H1 (cell line): ENCODE data around the gene P3H2.

Experiments used
- ATF2 ChIP-seq: IDR thresholded peaks from 2 replicates; pipeline ENCODE4 v1.6.1; 2012; ENCODE audit warnings: low read length, inconsistent platforms
- CTBP2 ChIP-seq: IDR thresholded peaks from 2 replicates; pipeline ENCODE4 v1.7.0; 2011; ENCODE audit warnings: borderline replicate concordance, mild to moderate bottlenecking, moderate library complexity, mixed read lengths, low read length; ENCODE audit not compliant: insufficient read depth, insufficient read length
- EZH2 ChIP-seq: fragments of 200-600 bp; sonication (generic); IDR thresholded peaks from 2 replicates; pipeline ENCODE4 v1.7.1; 2012; ENCODE audit warnings: low read depth, mild to moderate bottlenecking, moderate library complexity, low read length, inconsistent platforms; ENCODE audit not compliant: severe bottlenecking
- JUND ChIP-seq: IDR thresholded peaks from 2 replicates; pipeline ENCODE4 v1.6.1; 2011; ENCODE audit warnings: mild to moderate bottlenecking, improper control_type of control experiment, low read length
- KDM5A ChIP-seq: fragments of 200-600 bp; IDR thresholded peaks from 2 replicates; pipeline ENCODE4 v1.7.1; 2012; ENCODE audit warnings: mild to moderate bottlenecking, low read length, inconsistent platforms, mixed read lengths
- POLR2A ChIP-seq, 2 experiments: IDR thresholded peaks; 1 replicate in 1 of 2; 2 replicates in 1 of 2; pipeline ENCODE4 v1.6.1; 2011; ENCODE audit warnings: low read depth in 2 of 2, low read length in 2 of 2, mild to moderate bottlenecking in 2 of 2; ENCODE audit errors: control extremely low read depth in 1 of 2
- POLR2AphosphoS5 ChIP-seq: IDR thresholded peaks from 2 replicates; pipeline ENCODE4 v1.6.1; 2011; ENCODE audit warnings: low read depth, low read length
- SP4 ChIP-seq: IDR thresholded peaks from 2 replicates; pipeline ENCODE4 v1.6.1; 2012; ENCODE audit warnings: low read length, inconsistent platforms
- TF ChIP-seq, protein P1 (sequence below), 3 experiments: IDR thresholded peaks; 1 replicate in 2 of 3; 2 replicates in 1 of 3; pipeline versions ENCODE4 v1.5.1 to v1.6.1; 2011; ENCODE audit warnings: low read length in 3 of 3, mild to moderate bottlenecking in 3 of 3, inconsistent platforms in 2 of 3, low read depth in 1 of 3, moderate library complexity in 1 of 3; ENCODE audit not compliant: insufficient read depth in 1 of 3; ENCODE audit errors: control extremely low read depth in 1 of 3
- TF ChIP-seq, protein P2 (sequence below): fragments of 300-600 bp; sonication (generic); IDR thresholded peaks from 2 replicates; pipeline ENCODE4 v1.7.1; 2012; ENCODE audit warnings: low read length, moderate library complexity, mild to moderate bottlenecking, inconsistent platforms; ENCODE audit not compliant: insufficient replicate concordance

DNA sequence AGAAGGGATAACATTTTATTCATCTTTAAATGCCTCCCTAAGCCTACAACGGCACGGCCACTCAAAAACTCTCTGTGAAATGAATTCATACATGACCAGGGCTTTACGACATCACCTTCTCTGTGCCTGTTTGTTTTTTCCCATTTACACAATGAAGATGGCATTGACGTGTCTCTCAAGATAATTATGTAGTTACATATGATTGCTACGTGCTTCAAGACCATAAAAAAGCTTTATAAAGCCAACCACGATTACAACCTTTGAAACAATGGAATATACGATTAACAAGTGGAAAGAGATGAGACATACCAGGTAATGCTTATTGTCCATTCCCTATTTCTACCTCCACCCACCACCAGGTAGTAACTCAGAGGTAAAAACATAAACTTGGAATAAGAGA is 168.4 kb downstream of the P3H2 start:
- TF ChIP-seq CTBP2 (no peak), ATF2 (no peak), POLR2A (IDR thresholded peaks at IDR 0.05; ENCODE audit: control extremely low read depth in 1 of 2, low read depth in 2 of 2, low read length in 2 of 2) (no peak), SP4 (no peak), EZH2 (no peak), JUND (no peak), KDM5A (no peak), POLR2AphosphoS5 (no peak)
- TF ChIP-seq, protein P1, sequence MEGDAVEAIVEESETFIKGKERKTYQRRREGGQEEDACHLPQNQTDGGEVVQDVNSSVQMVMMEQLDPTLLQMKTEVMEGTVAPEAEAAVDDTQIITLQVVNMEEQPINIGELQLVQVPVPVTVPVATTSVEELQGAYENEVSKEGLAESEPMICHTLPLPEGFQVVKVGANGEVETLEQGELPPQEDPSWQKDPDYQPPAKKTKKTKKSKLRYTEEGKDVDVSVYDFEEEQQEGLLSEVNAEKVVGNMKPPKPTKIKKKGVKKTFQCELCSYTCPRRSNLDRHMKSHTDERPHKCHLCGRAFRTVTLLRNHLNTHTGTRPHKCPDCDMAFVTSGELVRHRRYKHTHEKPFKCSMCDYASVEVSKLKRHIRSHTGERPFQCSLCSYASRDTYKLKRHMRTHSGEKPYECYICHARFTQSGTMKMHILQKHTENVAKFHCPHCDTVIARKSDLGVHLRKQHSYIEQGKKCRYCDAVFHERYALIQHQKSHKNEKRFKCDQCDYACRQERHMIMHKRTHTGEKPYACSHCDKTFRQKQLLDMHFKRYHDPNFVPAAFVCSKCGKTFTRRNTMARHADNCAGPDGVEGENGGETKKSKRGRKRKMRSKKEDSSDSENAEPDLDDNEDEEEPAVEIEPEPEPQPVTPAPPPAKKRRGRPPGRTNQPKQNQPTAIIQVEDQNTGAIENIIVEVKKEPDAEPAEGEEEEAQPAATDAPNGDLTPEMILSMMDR (IDR thresholded peaks at IDR 0.05; ENCODE audit: control extremely low read depth in 1 of 3, insufficient read depth in 1 of 3, low read depth in 1 of 3, low read length in 3 of 3) = no peak
- TF ChIP-seq, protein P2, sequence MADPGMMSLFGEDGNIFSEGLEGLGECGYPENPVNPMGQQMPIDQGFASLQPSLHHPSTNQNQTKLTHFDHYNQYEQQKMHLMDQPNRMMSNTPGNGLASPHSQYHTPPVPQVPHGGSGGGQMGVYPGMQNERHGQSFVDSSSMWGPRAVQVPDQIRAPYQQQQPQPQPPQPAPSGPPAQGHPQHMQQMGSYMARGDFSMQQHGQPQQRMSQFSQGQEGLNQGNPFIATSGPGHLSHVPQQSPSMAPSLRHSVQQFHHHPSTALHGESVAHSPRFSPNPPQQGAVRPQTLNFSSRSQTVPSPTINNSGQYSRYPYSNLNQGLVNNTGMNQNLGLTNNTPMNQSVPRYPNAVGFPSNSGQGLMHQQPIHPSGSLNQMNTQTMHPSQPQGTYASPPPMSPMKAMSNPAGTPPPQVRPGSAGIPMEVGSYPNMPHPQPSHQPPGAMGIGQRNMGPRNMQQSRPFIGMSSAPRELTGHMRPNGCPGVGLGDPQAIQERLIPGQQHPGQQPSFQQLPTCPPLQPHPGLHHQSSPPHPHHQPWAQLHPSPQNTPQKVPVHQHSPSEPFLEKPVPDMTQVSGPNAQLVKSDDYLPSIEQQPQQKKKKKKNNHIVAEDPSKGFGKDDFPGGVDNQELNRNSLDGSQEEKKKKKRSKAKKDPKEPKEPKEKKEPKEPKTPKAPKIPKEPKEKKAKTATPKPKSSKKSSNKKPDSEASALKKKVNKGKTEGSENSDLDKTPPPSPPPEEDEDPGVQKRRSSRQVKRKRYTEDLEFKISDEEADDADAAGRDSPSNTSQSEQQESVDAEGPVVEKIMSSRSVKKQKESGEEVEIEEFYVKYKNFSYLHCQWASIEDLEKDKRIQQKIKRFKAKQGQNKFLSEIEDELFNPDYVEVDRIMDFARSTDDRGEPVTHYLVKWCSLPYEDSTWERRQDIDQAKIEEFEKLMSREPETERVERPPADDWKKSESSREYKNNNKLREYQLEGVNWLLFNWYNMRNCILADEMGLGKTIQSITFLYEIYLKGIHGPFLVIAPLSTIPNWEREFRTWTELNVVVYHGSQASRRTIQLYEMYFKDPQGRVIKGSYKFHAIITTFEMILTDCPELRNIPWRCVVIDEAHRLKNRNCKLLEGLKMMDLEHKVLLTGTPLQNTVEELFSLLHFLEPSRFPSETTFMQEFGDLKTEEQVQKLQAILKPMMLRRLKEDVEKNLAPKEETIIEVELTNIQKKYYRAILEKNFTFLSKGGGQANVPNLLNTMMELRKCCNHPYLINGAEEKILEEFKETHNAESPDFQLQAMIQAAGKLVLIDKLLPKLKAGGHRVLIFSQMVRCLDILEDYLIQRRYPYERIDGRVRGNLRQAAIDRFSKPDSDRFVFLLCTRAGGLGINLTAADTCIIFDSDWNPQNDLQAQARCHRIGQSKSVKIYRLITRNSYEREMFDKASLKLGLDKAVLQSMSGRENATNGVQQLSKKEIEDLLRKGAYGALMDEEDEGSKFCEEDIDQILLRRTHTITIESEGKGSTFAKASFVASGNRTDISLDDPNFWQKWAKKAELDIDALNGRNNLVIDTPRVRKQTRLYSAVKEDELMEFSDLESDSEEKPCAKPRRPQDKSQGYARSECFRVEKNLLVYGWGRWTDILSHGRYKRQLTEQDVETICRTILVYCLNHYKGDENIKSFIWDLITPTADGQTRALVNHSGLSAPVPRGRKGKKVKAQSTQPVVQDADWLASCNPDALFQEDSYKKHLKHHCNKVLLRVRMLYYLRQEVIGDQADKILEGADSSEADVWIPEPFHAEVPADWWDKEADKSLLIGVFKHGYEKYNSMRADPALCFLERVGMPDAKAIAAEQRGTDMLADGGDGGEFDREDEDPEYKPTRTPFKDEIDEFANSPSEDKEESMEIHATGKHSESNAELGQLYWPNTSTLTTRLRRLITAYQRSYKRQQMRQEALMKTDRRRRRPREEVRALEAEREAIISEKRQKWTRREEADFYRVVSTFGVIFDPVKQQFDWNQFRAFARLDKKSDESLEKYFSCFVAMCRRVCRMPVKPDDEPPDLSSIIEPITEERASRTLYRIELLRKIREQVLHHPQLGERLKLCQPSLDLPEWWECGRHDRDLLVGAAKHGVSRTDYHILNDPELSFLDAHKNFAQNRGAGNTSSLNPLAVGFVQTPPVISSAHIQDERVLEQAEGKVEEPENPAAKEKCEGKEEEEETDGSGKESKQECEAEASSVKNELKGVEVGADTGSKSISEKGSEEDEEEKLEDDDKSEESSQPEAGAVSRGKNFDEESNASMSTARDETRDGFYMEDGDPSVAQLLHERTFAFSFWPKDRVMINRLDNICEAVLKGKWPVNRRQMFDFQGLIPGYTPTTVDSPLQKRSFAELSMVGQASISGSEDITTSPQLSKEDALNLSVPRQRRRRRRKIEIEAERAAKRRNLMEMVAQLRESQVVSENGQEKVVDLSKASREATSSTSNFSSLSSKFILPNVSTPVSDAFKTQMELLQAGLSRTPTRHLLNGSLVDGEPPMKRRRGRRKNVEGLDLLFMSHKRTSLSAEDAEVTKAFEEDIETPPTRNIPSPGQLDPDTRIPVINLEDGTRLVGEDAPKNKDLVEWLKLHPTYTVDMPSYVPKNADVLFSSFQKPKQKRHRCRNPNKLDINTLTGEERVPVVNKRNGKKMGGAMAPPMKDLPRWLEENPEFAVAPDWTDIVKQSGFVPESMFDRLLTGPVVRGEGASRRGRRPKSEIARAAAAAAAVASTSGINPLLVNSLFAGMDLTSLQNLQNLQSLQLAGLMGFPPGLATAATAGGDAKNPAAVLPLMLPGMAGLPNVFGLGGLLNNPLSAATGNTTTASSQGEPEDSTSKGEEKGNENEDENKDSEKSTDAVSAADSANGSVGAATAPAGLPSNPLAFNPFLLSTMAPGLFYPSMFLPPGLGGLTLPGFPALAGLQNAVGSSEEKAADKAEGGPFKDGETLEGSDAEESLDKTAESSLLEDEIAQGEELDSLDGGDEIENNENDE = no peak
